B cell (primary cell): ENCODE measurements around the gene NCSTN.

Experiments used
- CTCF ChIP-seq: fragments of 200-600 bp; IDR thresholded peaks from one replicate; pipeline ENCODE4 v1.8.0; 2022; ENCODE audit warnings: antibody characterized with exemption, mild to moderate bottlenecking
- EZH2 ChIP-seq: IDR thresholded peaks from 2 replicates; pipeline ENCODE4 v1.6.1; 2012; ENCODE audit warnings: borderline replicate concordance, low read depth, mild to moderate bottlenecking, moderate library complexity, low read length; ENCODE audit not compliant: insufficient read depth, poor library complexity, severe bottlenecking

- TF ChIP-seq CTCF (no peak), EZH2 (no peak)
Observed at GRCh38 chr1:160338580-160338979, 4.6 kb upstream of the NCSTN start.
